GM12891 (cell line): ENCODE data around the gene ZNF711. TPM values are rescaled to one million over a fixed set of nuclear protein-coding genes. Genes with fewer than 3 reads are reported as not detected.
"Not testable (repeated sequence)": the region's sequence is repeated elsewhere in the genome, so short reads cannot be mapped to it uniquely, and the experiment has no call there.

ENCODE experiments used
- DNase-seq: peaks from one replicate; pipeline ENCODE4 v3.0.0; 2011; ENCODE audit warnings: low spot score; ENCODE audit not compliant: insufficient read length
- FAIRE-seq: peaks from 2 replicates; lab custom pipeline; 2011; peaks lifted over from hg19 to GRCh38; lab: Jason Lieb, UNC
- PAX5 ChIP-seq: IDR thresholded peaks from 2 replicates; pipeline ENCODE4 v1.6.1; 2011; ENCODE audit warnings: low read length, moderate library complexity, mild to moderate bottlenecking; ENCODE audit not compliant: insufficient read depth, severe bottlenecking
- POLR2A ChIP-seq: IDR thresholded peaks from 2 replicates; pipeline ENCODE4 v1.6.1; 2011; ENCODE audit warnings: low read depth, low read length, control low read depth
- POLR2AphosphoS5 ChIP-seq: IDR thresholded peaks from 2 replicates; pipeline ENCODE4 v1.6.1; 2011; ENCODE audit warnings: low read depth, low read length, control low read depth
- POU2F2 ChIP-seq: IDR thresholded peaks from 2 replicates; pipeline ENCODE4 v1.6.1; 2011; ENCODE audit warnings: low read depth, mild to moderate bottlenecking, control low read depth, low read length, moderate library complexity
- SPI1 ChIP-seq: IDR thresholded peaks from 2 replicates; pipeline ENCODE4 v1.6.1; 2011; ENCODE audit warnings: low read depth, low read length, control low read depth
- TAF1 ChIP-seq: IDR thresholded peaks from 2 replicates; pipeline ENCODE4 v1.6.1; 2011; ENCODE audit warnings: low read depth, low read length, control low read depth
- polyA plus RNA-seq: library from polyadenylated mRNA; unstranded; fragments of >200 nt; gene quantifications from one replicate; pipeline ENCODE4 v1.2.1, GENCODE V29; 2012; ENCODE audit warnings: low read depth, missing spikeins, inconsistent platforms; ENCODE audit not compliant: missing spikeins

ZNF711 gene
- 0.14 TPM for polyA plus RNA-seq

- no peak for TF ChIP-seq SPI1
- TF ChIP-seq TAF1, result no peak
- TF ChIP-seq POU2F2, result no peak
- no peak for TF ChIP-seq PAX5
- TF ChIP-seq POLR2A, result no peak
- TF ChIP-seq POLR2AphosphoS5, result no peak
- FAIRE-seq (no peak), DNase-seq (no peak)
These were observed at the start of gene ZNF711, which contains the start of gene SATL1 for GRCh38 chrX:85243761-85244449. ZNF711 (plus strand) TSS chrX:85243991; CDS start chrX:85247573, 3,582 bp downstream. SATL1 (minus strand) TSS chrX:85243779; CDS start chrX:85108968, 134,811 bp downstream.

GRCh38 chrX:85196319-85196718 is 47.5 kb upstream of the ZNF711 start:
- DNase-seq, result no peak
- no peak for TF ChIP-seq POLR2AphosphoS5
- TF ChIP-seq POLR2A, result no peak
- no peak for TF ChIP-seq TAF1
- no peak for TF ChIP-seq SPI1
- TF ChIP-seq PAX5, result no peak
- no peak for TF ChIP-seq POU2F2
- FAIRE-seq, result no peak

GRCh38 chrX:85203461-85203970 is 40.3 kb upstream of the ZNF711 start:
- no peak for FAIRE-seq
- no peak for TF ChIP-seq POLR2A
- TF ChIP-seq SPI1, result no peak
- TF ChIP-seq POU2F2, result no peak
- no peak for TF ChIP-seq TAF1
- TF ChIP-seq POLR2AphosphoS5, result no peak
- TF ChIP-seq PAX5, result no peak

GRCh38 chrX:85213792-85214530 is 29.8 kb upstream of the ZNF711 start:
- FAIRE-seq (no peak), DNase-seq (no peak)
- TF ChIP-seq TAF1 (no peak), POLR2AphosphoS5 (no peak), POLR2A (no peak), PAX5 (no peak), POU2F2 (no peak), SPI1 (no peak)

More at GRCh38 chrX:85203461-85203970, 40.3 kb upstream of the ZNF711 start:
- no peak for DNase-seq

GRCh38 chrX:85215946-85216345 is 27.8 kb upstream of the ZNF711 start:
- DNase-seq (no peak), FAIRE-seq (no peak)
- TF ChIP-seq POLR2AphosphoS5, result no peak
- no peak for TF ChIP-seq PAX5
- no peak for TF ChIP-seq POLR2A
- no peak for TF ChIP-seq POU2F2
- no peak for TF ChIP-seq TAF1
- TF ChIP-seq SPI1, result no peak

- TF ChIP-seq TAF1, result no peak
- TF ChIP-seq POLR2A, result no peak
- no peak for TF ChIP-seq POU2F2
- TF ChIP-seq PAX5, result no peak
- no peak for TF ChIP-seq SPI1
- FAIRE-seq (no peak), DNase-seq (no peak)
These were observed 22.4 kb upstream of the ZNF711 start for GRCh38 chrX:85221361-85221760.

GRCh38 chrX:85223359-85223758 is 20.4 kb upstream of the ZNF711 start:
- DNase-seq (no peak), FAIRE-seq (no peak)
- TF ChIP-seq SPI1 (no peak), POLR2AphosphoS5 (no peak), POU2F2 (no peak), PAX5 (no peak), POLR2A (no peak), TAF1 (no peak)

GRCh38 chrX:85243155-85243554 is 636 bp upstream of the ZNF711 start:
- FAIRE-seq, result no peak
- DNase-seq, result no peak
- no peak for TF ChIP-seq POLR2AphosphoS5
- TF ChIP-seq POLR2A, result no peak
- TF ChIP-seq POU2F2, result no peak
- TF ChIP-seq SPI1, result no peak
- TF ChIP-seq TAF1, result no peak
- TF ChIP-seq PAX5, result no peak

GRCh38 chrX:85244450-85245211 is 840 bp downstream of the ZNF711 start:
- DNase-seq (no peak), FAIRE-seq (peak; percentile 26)
- no peak for TF ChIP-seq TAF1
- no peak for TF ChIP-seq POU2F2
- no peak for TF ChIP-seq POLR2A
- TF ChIP-seq SPI1, result no peak
- TF ChIP-seq PAX5, result no peak
- TF ChIP-seq POLR2AphosphoS5, result no peak

- DNase-seq, FAIRE-seq: not testable (repeated sequence)
These were observed 41.5 kb downstream of the ZNF711 start for GRCh38 chrX:85285286-85285685.
